HG03025 (cell line): ENCODE measurements around the gene SARM1.
"Not testable (repeated sequence)": the region's sequence is repeated elsewhere in the genome, so short reads cannot be mapped to it uniquely, and the experiment has no call there.

Source experiments
- ATAC-seq: cut with Tn5 transposase; IDR thresholded peaks from one replicate; pipeline ENCODE4 v1.9.1; 2021; ENCODE audit warnings: mild to moderate bottlenecking, moderate library complexity; ENCODE audit not compliant: unreplicated experiment, low FRiP score

SARM1 gene

DNA sequence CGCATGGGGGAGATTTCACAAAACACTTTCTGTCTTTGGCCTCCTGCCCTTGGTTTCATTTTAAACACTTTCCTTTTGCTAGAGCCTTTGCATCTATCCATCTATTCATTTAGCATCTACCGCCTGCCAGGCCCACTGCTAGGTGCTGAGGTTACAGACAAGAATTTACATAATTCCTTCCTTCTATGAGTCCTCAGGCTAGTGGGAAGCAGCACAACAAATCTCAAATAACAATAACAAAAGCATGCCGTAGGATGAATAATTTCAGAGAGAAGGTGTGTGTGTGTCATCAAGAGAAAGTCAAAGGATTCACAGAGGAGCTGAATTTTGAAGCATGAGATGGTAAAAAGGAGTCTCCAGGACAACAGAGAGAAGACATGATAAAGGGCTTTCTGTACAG lies 40.6 kb downstream of the SARM1 start:
- no peak for ATAC-seq

GRCh38 chr17:28413804-28414203 lies 42.3 kb downstream of the SARM1 start:
- no peak for ATAC-seq

GRCh38 chr17:28415886-28416285 lies 44.4 kb downstream of the SARM1 start:
- ATAC-seq, result no peak

GRCh38 chr17:28416703-28417311 lies 45.3 kb downstream of the SARM1 start:
- ATAC-seq, result no peak

DNA sequence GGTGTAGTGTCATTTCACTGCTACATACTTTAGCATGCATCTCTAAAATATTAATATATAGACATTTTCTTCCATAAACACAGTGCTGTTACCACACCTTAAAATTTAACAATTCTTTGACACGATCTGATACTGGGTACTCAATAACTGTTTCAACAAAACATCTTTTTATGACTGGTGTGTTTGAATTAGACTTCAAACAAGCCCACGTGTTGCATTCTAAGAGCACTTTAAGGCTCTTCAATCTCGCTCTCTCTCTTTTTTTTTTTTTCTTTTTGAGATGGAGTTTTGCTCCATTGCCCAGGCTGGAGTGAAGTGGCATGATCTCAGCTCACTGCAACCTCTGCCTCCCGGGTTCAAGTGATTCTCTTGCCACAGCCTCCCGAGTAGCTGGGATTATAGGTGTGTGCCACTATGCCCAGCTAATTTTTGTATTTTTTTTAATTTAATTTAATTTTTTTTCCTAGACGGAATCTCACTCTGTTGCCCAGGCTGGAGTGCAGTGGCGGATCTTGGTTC lies 50.4 kb downstream of the SARM1 start:
- ATAC-seq, result no peak

- no peak for ATAC-seq
Observed at GRCh38 chr17:28425206-28425605, 53.7 kb downstream of the SARM1 start.

- no peak for ATAC-seq
Observed at GRCh38 chr17:28426081-28426519, 54.6 kb downstream of the SARM1 start.

DNA sequence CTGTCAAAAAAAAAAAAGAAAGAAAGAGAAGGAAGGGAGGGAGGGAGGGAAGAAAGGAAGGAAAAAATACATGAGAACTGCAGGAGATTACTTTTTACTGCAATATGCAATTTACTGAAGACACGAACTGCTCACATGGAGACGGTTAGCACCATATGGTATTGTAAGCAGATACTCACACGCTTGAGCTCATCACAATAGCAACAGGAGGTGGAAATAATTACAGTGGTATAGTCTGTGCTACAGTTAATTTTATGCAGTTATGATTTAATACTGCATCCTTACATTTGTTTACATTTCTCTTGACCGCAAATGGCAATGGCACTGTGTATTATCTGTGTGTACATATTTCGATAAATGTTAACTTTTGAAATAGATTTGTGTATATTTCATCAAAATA lies 55.9 kb downstream of the SARM1 start:
- ATAC-seq, result no peak

- ATAC-seq, result not testable (repeated sequence)
Observed at GRCh38 chr17:28427982-28428381, 56.5 kb downstream of the SARM1 start.

- no peak for ATAC-seq
Observed at GRCh38 chr17:28433721-28434120, 62.2 kb downstream of the SARM1 start.

GRCh38 chr17:28434326-28434725 lies 62.8 kb downstream of the SARM1 start:
- ATAC-seq, result not testable (repeated sequence)

- no peak for ATAC-seq
Observed at GRCh38 chr17:28443901-28444638, 72.6 kb downstream of the SARM1 start.

DNA sequence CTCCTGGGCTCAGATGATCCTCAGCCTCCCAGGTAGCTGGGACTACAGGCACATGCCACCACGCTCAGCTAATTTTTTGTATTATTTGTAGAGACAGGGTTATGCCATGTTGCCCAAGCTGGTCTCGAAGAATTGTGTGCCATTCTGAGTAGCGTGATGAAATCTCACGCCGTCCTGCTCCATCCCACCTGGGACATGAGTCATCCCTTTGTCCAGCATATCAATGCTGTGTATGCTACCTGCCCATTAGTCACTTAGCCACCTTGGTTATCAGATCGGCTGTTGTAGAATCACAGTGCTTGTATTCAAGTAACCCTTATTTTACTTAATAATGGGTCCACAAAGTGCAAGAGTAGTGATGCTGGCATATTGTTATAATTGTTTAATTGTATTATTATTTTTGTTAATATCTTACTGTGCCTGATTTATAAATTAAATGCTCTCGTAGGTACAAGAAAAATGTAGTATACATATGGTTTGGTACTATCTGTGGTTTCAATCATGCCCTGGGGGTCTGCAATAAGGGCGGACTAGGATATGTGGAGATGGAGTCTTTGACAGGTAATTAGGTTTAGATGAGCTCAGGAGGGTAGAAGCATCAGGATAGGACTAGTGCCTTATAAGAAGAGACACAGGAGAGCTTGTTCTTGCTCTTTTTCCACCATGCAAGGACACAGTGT lies 75.4 kb downstream of the SARM1 start:
- no peak for ATAC-seq

- no peak for ATAC-seq
Observed at GRCh38 chr17:28447396-28447760, 75.9 kb downstream of the SARM1 start.

- no peak for ATAC-seq
Observed at GRCh38 chr17:28449859-28450258, 78.4 kb downstream of the SARM1 start.
